Measurements from ENCODE around the gene BLOC1S5. TPM values are rescaled to one million over a fixed set of nuclear protein-coding genes. Genes with fewer than 3 reads are reported as not detected.

BLOC1S5 gene
- total and polyA plus RNA-seq, 2 of the 13 experiments (the other 11 are each of a cell fraction or from before 2014, with no cell fraction given), result 10.5 to 41.5 TPM

DNA sequence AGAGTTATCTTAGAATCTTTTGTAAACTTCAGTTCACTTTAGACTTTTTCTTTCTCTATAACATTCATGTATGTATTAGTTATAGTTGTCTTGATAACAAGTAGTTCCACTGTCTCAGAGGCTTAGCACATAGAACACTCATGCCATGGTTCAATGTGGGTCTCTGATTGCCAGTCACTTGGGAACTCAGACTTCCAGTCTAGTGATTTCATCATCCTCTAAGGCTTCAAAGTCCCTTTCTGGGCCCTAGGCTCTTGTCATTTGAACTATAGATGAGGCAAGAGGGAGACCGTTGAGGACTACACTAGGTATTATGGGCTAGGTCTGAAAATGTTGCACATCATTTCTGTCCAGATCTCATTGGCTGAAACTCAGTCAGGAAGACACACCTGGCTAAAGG lies 46.5 kb upstream of the BLOC1S5 start (continued):
- TF ChIP-seq ZFP36 (IDR thresholded peaks at IDR 0.05; ENCODE audit: borderline replicate concordance, low read depth, low read length, partially characterized antibody) (no peak), AHR (CRISPR knock-in tag; IDR thresholded peaks at IDR 0.05) (no peak), ZNF251 (CRISPR knock-in tag; IDR thresholded peaks at IDR 0.05) (no peak), MAFK (conservative IDR thresholded peaks at IDR 0.05 in 1 of 2, IDR thresholded peaks at IDR 0.05 in 1 of 2; ENCODE audit: low read length in 2 of 2) (no peak), FOSL2 (CRISPR knock-in tag; IDR thresholded peaks at IDR 0.05) (peak; percentile 63), JDP2 (CRISPR knock-in tag; IDR thresholded peaks at IDR 0.05; ENCODE audit: borderline replicate concordance) (no peak), ZNF260 (CRISPR knock-in tag; IDR thresholded peaks at IDR 0.05; ENCODE audit: borderline replicate concordance, low read depth) (no peak), KAT8 (CRISPR knock-in tag; IDR thresholded peaks at IDR 0.05) (peak; percentile 41; the same call in 1 of the 2 replicates), SAP130 (CRISPR knock-in tag; IDR thresholded peaks at IDR 0.05; ENCODE audit: low read depth) (peak; percentile 57), SMAD9 (CRISPR knock-in tag; IDR thresholded peaks at IDR 0.05) (no peak), KDM1A (CRISPR knock-in tag; IDR thresholded peaks at IDR 0.05) (no peak), TCF12 (IDR thresholded peaks at IDR 0.05) (no peak), TCF12 (CRISPR knock-in tag; IDR thresholded peaks at IDR 0.05) (no peak), ZNF614 (CRISPR knock-in tag; IDR thresholded peaks at IDR 0.05; ENCODE audit: borderline replicate concordance) (peak; percentile 55; the same call in 1 of the 2 replicates), ZFP41 (CRISPR knock-in tag; IDR thresholded peaks at IDR 0.05; ENCODE audit: borderline replicate concordance) (no peak), ZNF24 (IDR thresholded peaks at IDR 0.05) (no peak), ZNF224 (CRISPR knock-in tag; IDR thresholded peaks at IDR 0.05) (no peak), ARNTL (CRISPR knock-in tag; IDR thresholded peaks at IDR 0.05) (no peak), ZNF75D (CRISPR knock-in tag; IDR thresholded peaks at IDR 0.05; ENCODE audit: borderline replicate concordance) (no peak)
- TF ChIP-seq, protein P1, sequence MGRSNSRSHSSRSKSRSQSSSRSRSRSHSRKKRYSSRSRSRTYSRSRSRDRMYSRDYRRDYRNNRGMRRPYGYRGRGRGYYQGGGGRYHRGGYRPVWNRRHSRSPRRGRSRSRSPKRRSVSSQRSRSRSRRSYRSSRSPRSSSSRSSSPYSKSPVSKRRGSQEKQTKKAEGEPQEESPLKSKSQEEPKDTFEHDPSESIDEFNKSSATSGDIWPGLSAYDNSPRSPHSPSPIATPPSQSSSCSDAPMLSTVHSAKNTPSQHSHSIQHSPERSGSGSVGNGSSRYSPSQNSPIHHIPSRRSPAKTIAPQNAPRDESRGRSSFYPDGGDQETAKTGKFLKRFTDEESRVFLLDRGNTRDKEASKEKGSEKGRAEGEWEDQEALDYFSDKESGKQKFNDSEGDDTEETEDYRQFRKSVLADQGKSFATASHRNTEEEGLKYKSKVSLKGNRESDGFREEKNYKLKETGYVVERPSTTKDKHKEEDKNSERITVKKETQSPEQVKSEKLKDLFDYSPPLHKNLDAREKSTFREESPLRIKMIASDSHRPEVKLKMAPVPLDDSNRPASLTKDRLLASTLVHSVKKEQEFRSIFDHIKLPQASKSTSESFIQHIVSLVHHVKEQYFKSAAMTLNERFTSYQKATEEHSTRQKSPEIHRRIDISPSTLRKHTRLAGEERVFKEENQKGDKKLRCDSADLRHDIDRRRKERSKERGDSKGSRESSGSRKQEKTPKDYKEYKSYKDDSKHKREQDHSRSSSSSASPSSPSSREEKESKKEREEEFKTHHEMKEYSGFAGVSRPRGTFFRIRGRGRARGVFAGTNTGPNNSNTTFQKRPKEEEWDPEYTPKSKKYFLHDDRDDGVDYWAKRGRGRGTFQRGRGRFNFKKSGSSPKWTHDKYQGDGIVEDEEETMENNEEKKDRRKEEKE (IDR thresholded peaks at IDR 0.05), result no peak
- TF ChIP-seq, protein P2, sequence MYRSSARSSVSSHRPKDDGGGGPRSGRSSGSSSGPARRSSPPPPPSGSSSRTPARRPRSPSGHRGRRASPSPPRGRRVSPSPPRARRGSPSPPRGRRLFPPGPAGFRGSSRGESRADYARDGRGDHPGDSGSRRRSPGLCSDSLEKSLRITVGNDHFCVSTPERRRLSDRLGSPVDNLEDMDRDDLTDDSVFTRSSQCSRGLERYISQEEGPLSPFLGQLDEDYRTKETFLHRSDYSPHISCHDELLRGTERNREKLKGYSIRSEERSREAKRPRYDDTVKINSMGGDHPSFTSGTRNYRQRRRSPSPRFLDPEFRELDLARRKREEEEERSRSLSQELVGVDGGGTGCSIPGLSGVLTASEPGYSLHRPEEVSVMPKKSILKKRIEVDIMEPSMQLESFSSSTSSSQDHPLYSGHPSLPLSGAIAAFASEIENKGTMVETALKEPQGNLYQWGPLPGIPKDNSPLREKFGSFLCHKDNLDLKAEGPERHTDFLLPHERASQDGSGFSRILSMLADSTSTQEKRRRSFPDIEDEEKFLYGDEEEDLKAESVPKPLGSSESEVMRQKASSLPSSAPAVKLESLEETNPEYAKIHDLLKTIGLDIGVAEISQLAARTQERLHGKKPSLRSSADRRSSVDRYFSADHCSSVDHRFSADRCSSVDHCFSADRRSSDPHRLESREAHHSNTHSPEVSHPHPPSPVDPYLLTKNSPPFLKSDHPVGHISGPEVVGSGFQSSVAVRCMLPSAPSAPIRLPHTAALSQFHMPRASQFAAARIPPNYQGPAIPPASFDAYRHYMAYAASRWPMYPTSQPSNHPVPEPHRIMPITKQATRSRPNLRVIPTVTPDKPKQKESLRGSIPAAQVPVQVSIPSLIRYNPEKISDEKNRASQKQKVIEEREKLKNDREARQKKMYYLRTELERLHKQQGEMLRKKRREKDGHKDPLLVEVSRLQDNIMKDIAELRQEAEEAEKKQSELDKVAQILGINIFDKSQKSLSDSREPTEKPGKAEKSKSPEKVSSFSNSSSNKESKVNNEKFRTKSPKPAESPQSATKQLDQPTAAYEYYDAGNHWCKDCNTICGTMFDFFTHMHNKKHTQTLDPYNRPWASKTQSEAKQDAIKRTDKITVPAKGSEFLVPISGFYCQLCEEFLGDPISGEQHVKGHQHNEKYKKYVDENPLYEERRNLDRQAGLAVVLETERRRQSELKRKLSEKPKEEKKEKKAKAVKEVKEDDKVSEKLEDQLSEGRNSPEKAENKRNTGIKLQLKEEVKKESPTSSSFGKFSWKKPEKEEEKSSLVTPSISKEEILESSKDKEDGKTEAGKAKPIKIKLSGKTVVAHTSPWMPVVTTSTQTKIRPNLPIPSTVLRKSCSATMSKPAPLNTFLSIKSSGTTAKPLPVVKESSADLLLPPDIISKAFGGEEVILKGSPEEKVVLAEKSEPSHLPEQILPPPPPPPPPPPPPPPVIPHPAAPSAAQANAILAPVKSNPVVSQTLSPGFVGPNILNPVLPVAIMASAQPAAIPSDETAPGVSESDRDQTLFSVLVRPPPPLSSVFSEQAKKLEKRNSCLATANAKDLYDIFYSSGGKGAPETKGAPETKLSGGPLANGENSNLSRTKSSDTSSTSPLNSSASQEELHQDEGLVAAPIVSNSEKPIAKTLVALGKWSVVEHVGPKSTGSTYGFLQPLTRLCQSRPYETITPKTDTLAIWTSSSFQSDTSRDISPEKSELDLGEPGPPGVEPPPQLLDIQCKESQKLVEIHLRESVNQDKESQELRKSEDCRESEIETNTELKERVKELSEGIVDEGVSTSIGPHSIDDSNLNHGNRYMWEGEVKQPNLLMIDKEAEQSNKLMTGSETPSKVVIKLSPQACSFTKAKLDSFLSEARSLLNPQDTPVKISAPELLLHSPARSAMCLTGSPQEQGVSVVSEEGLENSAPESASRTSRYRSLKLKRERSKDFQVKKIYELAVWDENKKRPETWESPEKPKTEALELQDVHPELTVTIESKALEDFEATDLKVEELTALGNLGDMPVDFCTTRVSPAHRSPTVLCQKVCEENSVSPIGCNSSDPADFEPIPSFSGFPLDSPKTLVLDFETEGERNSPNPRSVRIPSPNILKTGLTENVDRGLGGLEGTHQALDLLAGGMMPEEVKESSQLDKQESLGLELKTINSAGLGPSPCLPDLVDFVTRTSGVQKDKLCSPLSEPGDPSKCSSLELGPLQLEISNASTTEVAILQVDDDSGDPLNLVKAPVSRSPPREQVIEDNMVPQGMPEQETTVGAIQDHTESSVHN (CRISPR knock-in tag; IDR thresholded peaks at IDR 0.05), result no peak
